Immature natural killer cell (primary cell): ENCODE data around the gene NEK8. TPM values are rescaled to one million over a fixed set of nuclear protein-coding genes. Genes with fewer than 3 reads are reported as not detected.
"Not testable (repeated sequence)": the region's sequence is repeated elsewhere in the genome, so short reads cannot be mapped to it uniquely, and the experiment has no call there.

Source experiments
- DNase-seq, 3 donors: peaks; one replicate each; pipeline ENCODE4 v3.0.0; 2022; ENCODE audit warnings: mixed read lengths in 1 of 3
- H3K27ac Mint-ChIP-seq, 6 donors: one replicate each; pipeline ENCODE4 v1.8.0; 2020; ENCODE audit warnings: mixed read lengths in 6 of 6, mild to moderate bottlenecking in 5 of 6, inconsistent platforms in 4 of 6, moderate library complexity in 3 of 6
- H3K27me3 Mint-ChIP-seq, 3 donors: one replicate each; pipeline ENCODE4 v1.8.0; 2020 to 2021; ENCODE audit warnings: low read depth in 3 of 3, mild to moderate bottlenecking in 3 of 3, mixed read lengths in 3 of 3, moderate library complexity in 3 of 3, inconsistent platforms in 1 of 3
- H3K36me3 Mint-ChIP-seq, 3 donors: one replicate each; pipeline ENCODE4 v1.8.0; 2020; ENCODE audit warnings: mixed read lengths in 3 of 3, inconsistent platforms in 2 of 3, mild to moderate bottlenecking in 2 of 3
- H3K4me1 Mint-ChIP-seq, 2 donors: one replicate each; pipeline ENCODE4 v1.8.0; 2020; ENCODE audit warnings: inconsistent platforms in 2 of 2, mild to moderate bottlenecking in 2 of 2, mixed read lengths in 2 of 2, moderate library complexity in 1 of 2
- H3K4me3 Mint-ChIP-seq, 5 donors: one replicate each; pipeline ENCODE4 v1.8.0; 2020; ENCODE audit warnings: mild to moderate bottlenecking in 5 of 5, mixed read lengths in 5 of 5, inconsistent platforms in 3 of 5, moderate library complexity in 3 of 5
- H3K9me3 Mint-ChIP-seq, 6 donors: one replicate each; pipeline ENCODE4 v1.8.0; 2020; ENCODE audit warnings: mild to moderate bottlenecking in 6 of 6, mixed read lengths in 6 of 6, inconsistent platforms in 4 of 6, moderate library complexity in 3 of 6
- polyA plus RNA-seq, 3 donors: library from polyadenylated mRNA; unstranded; fragments of 300-500 nt; fragmentation: Illumina TruSeq; gene quantifications; one replicate each; pipeline ENCODE4 v1.2.3, GENCODE V29; 2021

The NEK8 gene
- polyA plus RNA-seq, 3 donors from 2014 or later: 1.7 to 4.2 (median 3.6) TPM

- no peak overlapping the region for H3K4me3 Mint-ChIP-seq
- no peak overlapping the region for H3K27ac Mint-ChIP-seq
Observed at GRCh38 chr17:28715217-28715616, 13.4 kb upstream of the NEK8 start.

GRCh38 chr17:28716740-28717577 is 11.6 kb upstream of the NEK8 start:
- peaks cover 5 to 24% (median 21%) of the 10 kb centered on the region in 3 donors for H3K27me3 Mint-ChIP-seq
- no peak overlapping the region for H3K27ac Mint-ChIP-seq
- no peaks in the 10 kb centered on the region for H3K9me3 Mint-ChIP-seq
- peak overlapping the region in 1 of 5 donors; percentile 47 for H3K4me3 Mint-ChIP-seq
- peaks cover 4 to 11% (median 10%) of the 10 kb centered on the region in 3 donors for H3K36me3 Mint-ChIP-seq
- peaks cover 43 to 47% of the 10 kb centered on the region in 2 donors for H3K4me1 Mint-ChIP-seq
- no peak for DNase-seq

More at GRCh38 chr17:28715217-28715616, 13.4 kb upstream of the NEK8 start:
- Mint-ChIP-seq H3K9me3 (no peaks in the 10 kb centered on the region), H3K4me1 (peaks cover 36 to 45% of the 10 kb centered on the region in 2 donors), H3K27me3 (peaks cover 5 to 28% (median 17%) of the 10 kb centered on the region in 3 donors), H3K36me3 (peaks cover 3 to 6% (median 4%) of the 10 kb centered on the region in 3 donors)
- DNase-seq: no peak

GRCh38 chr17:28717578-28718332 is 10.8 kb upstream of the NEK8 start, which contains the start of gene RAB34:
RAB34 (minus strand) TSS chr17:28717868; CDS start chr17:28717266, 602 bp downstream.
- Mint-ChIP-seq H3K36me3 (peaks cover 4 to 13% (median 11%) of the 10 kb centered on the region in 3 donors), H3K9me3 (no peaks in the 10 kb centered on the region), H3K4me3 (peak within 1 kb of the TSS; percentile 50 to 68 (median 62)), H3K27ac (peak within 1 kb of the TSS in 5 of 6 donors; percentile 12 to 84 (median 61)), H3K4me1 (peaks cover 37 to 39% of the 10 kb centered on the region in 2 donors), H3K27me3 (peaks cover 3 to 24% (median 20%) of the 10 kb centered on the region in 3 donors)
- no peak for DNase-seq

- H3K36me3 Mint-ChIP-seq: peaks cover 5 to 18% (median 12%) of the 10 kb centered on the region in 3 donors
- DNase-seq: no peak
- peak overlapping the region; percentile 50 to 68 (median 62) for H3K4me3 Mint-ChIP-seq
- peaks cover 3 to 24% (median 20%) of the 10 kb centered on the region in 3 donors for H3K27me3 Mint-ChIP-seq
- peaks cover 35 to 40% of the 10 kb centered on the region in 2 donors for H3K4me1 Mint-ChIP-seq
- H3K9me3 Mint-ChIP-seq: no peaks in the 10 kb centered on the region
- H3K27ac Mint-ChIP-seq: peak overlapping the region in 5 of 6 donors; percentile 12 to 84 (median 61)
Observed at GRCh38 chr17:28718333-28719020, 10.1 kb upstream of the NEK8 start.

- peak overlapping the region; percentile 95 to 100 (median 98) for H3K4me3 Mint-ChIP-seq
- peak overlapping the region; percentile 93 to 99 (median 95) for H3K27ac Mint-ChIP-seq
- peaks cover 10 to 23% (median 15%) of the 10 kb centered on the region in 3 donors for H3K36me3 Mint-ChIP-seq
- DNase-seq: no peak
- H3K27me3 Mint-ChIP-seq: peaks cover 3 to 24% (median 20%) of the 10 kb centered on the region in 3 donors
- no peaks in the 10 kb centered on the region for H3K9me3 Mint-ChIP-seq
- H3K4me1 Mint-ChIP-seq: peaks cover 37 to 45% of the 10 kb centered on the region in 2 donors
Observed at GRCh38 chr17:28719021-28719433, 9.6 kb upstream of the NEK8 start.

- Mint-ChIP-seq H3K27ac (peak overlapping the region; percentile 93 to 99 (median 95)), H3K27me3 (peaks cover 3 to 25% (median 18%) of the 10 kb centered on the region in 3 donors), H3K4me3 (peak overlapping the region; percentile 95 to 100 (median 98)), H3K9me3 (no peaks in the 10 kb centered on the region), H3K4me1 (peaks cover 48 to 59% of the 10 kb centered on the region in 2 donors), H3K36me3 (peaks cover 7 to 33% (median 21%) of the 10 kb centered on the region in 3 donors)
- peak in 1 of 3 donors; percentile 24 for DNase-seq
Observed at GRCh38 chr17:28720247-28720996, 8.2 kb upstream of the NEK8 start.

GRCh38 chr17:28720997-28721329 is 7.6 kb upstream of the NEK8 start:
- Mint-ChIP-seq H3K36me3 (peaks cover 6 to 33% (median 21%) of the 10 kb centered on the region in 3 donors), H3K4me3 (peak overlapping the region; percentile 95 to 100 (median 98)), H3K27ac (peak overlapping the region; percentile 93 to 99 (median 95)), H3K4me1 (peaks cover 52 to 61% of the 10 kb centered on the region in 2 donors), H3K27me3 (peaks cover 3 to 25% (median 16%) of the 10 kb centered on the region in 3 donors)
- H3K9me3 Mint-ChIP-seq, DNase-seq: not testable (repeated sequence)

GRCh38 chr17:28722417-28723158 is 6.0 kb upstream of the NEK8 start:
- DNase-seq: no peak
- peaks cover 6 to 33% (median 21%) of the 10 kb centered on the region in 3 donors for H3K36me3 Mint-ChIP-seq
- peak overlapping the region in 1 of 6 donors; percentile 12 for H3K27ac Mint-ChIP-seq
- H3K4me1 Mint-ChIP-seq: peaks cover 62 to 72% of the 10 kb centered on the region in 2 donors
- peak overlapping the region in 2 of 5 donors; percentile 24 to 32 for H3K4me3 Mint-ChIP-seq
- peaks cover 6 to 25% (median 12%) of the 10 kb centered on the region in 3 donors for H3K27me3 Mint-ChIP-seq
- H3K9me3 Mint-ChIP-seq: no peaks in the 10 kb centered on the region

GRCh38 chr17:28723159-28723835 is 5.3 kb upstream of the NEK8 start:
- Mint-ChIP-seq H3K4me1 (peaks cover 64 to 75% of the 10 kb centered on the region in 2 donors), H3K4me3 (peak overlapping the region in 4 of 5 donors; percentile 5 to 47 (median 30)), H3K9me3 (no peaks in the 10 kb centered on the region), H3K27me3 (peaks cover 9 to 27% (median 10%) of the 10 kb centered on the region in 3 donors), H3K27ac (peak overlapping the region in 2 of 6 donors; percentile 39 to 83), H3K36me3 (peaks cover 6 to 33% (median 21%) of the 10 kb centered on the region in 3 donors)
- no peak for DNase-seq

GRCh38 chr17:28723836-28724499 is 4.6 kb upstream of the NEK8 start:
- H3K36me3 Mint-ChIP-seq: peaks cover 6 to 33% (median 21%) of the 10 kb centered on the region in 3 donors
- peak overlapping the region in 3 of 6 donors; percentile 13 to 83 (median 23) for H3K27ac Mint-ChIP-seq

More at GRCh38 chr17:28723836-28724499, 4.6 kb upstream of the NEK8 start:
- H3K9me3 Mint-ChIP-seq, DNase-seq: not testable (repeated sequence)
- Mint-ChIP-seq H3K4me3 (peak overlapping the region; percentile 47 to 82 (median 74)), H3K4me1 (peaks cover 64 to 75% of the 10 kb centered on the region in 2 donors), H3K27me3 (peaks cover 12 to 26% (median 12%) of the 10 kb centered on the region in 3 donors)
